Liver (tissue), 9 donors: ENCODE measurements around the gene TAF1B. TPM values are rescaled to one million over a fixed set of nuclear protein-coding genes. Genes with fewer than 3 reads are reported as not detected.

Experiments
- DNase-seq: peaks from one replicate; pipeline ENCODE4 v3.0.0-alpha.2; 2017; ENCODE audit warnings: low spot score
- H3K27ac ChIP-seq, 2 donors: one replicate each; pipeline ENCODE4 v1.7.0; 2013; ENCODE audit warnings: inconsistent platforms in 2 of 2, low read length in 2 of 2, control low read depth in 1 of 2, low read depth in 1 of 2, mild to moderate bottlenecking in 1 of 2
- H3K27me3 ChIP-seq, 4 donors: one replicate each; pipeline versions ENCODE4 v1.6.1 to v1.7.0; 2013; ENCODE audit warnings: low read length in 3 of 4, inconsistent platforms in 1 of 4, mild to moderate bottlenecking in 1 of 4, moderate library complexity in 1 of 4; ENCODE audit not compliant: control insufficient read depth in 4 of 4, insufficient read depth in 4 of 4
- H3K36me3 ChIP-seq, 4 donors: one replicate each; pipeline versions ENCODE4 v1.6.1 to v1.7.0; 2013; ENCODE audit warnings: low read length in 3 of 4, mild to moderate bottlenecking in 3 of 4, low read depth in 1 of 4, moderate library complexity in 1 of 4; ENCODE audit not compliant: control insufficient read depth in 4 of 4, insufficient read depth in 3 of 4
- H3K4me1 ChIP-seq, 4 donors: one replicate each; pipeline versions ENCODE4 v1.6.1 to v1.7.0; 2013; ENCODE audit warnings: low read length in 3 of 4, mild to moderate bottlenecking in 3 of 4, moderate library complexity in 1 of 4; ENCODE audit not compliant: control insufficient read depth in 4 of 4, insufficient read depth in 4 of 4
- H3K4me3 ChIP-seq, 3 donors: one replicate each; pipeline versions ENCODE4 v1.6.1 to v1.7.0; 2013; ENCODE audit warnings: low read length in 3 of 3, control low read depth in 1 of 3, low read depth in 1 of 3, mild to moderate bottlenecking in 1 of 3
- H3K9ac ChIP-seq, 2 donors: one replicate each; pipeline ENCODE4 v1.7.0; 2013; ENCODE audit warnings: low read length in 2 of 2, mild to moderate bottlenecking in 2 of 2, moderate library complexity in 2 of 2, control low read depth in 1 of 2, low read depth in 1 of 2
- H3K9me3 ChIP-seq, 4 donors: one replicate each; pipeline versions ENCODE4 v1.6.1 to v1.7.0; 2013; ENCODE audit warnings: low read length in 3 of 4; ENCODE audit not compliant: control insufficient read depth in 4 of 4
- CTCF ChIP-seq: fragments of 150-350 bp; IDR thresholded peaks from 2 replicates; pipeline ENCODE4 v1.5.1; 2017; ENCODE audit warnings: improper control_type of control experiment, low read depth, low read length; ENCODE audit not compliant: missing input control
- EGR1 ChIP-seq, 2 donors: IDR thresholded peaks; 2 replicates each; pipeline ENCODE4 v1.6.1; 2016 to 2018; ENCODE audit warnings: antibody characterized with exemption in 2 of 2, low read depth in 2 of 2
- FOXA1 ChIP-seq: IDR thresholded peaks from 2 replicates; pipeline ENCODE4 v1.6.1; 2016; ENCODE audit warnings: antibody characterized with exemption
- FOXA2 ChIP-seq: IDR thresholded peaks from 2 replicates; pipeline ENCODE4 v1.6.1; 2016; ENCODE audit warnings: antibody characterized with exemption
- GABPA ChIP-seq, 2 donors: IDR thresholded peaks in 1 of 2; conservative IDR thresholded peaks in 1 of 2; 2 replicates each; pipeline ENCODE4 v1.6.1; 2016; ENCODE audit warnings: antibody characterized with exemption in 2 of 2, mild to moderate bottlenecking in 1 of 2, moderate library complexity in 1 of 2
- HNF4A ChIP-seq, 2 donors: conservative IDR thresholded peaks; 2 replicates each; pipeline ENCODE4 v1.6.1; 2016; ENCODE audit warnings: antibody characterized with exemption in 2 of 2, mild to moderate bottlenecking in 2 of 2
- HNF4G ChIP-seq: IDR thresholded peaks from 2 replicates; pipeline ENCODE4 v1.6.1; 2016; ENCODE audit warnings: antibody characterized with exemption
- JUND ChIP-seq, 2 donors: IDR thresholded peaks; 2 replicates each; pipeline ENCODE4 v1.6.1; 2016; ENCODE audit warnings: antibody characterized with exemption in 2 of 2
- MAX ChIP-seq: IDR thresholded peaks from 2 replicates; pipeline ENCODE4 v1.6.1; 2016; ENCODE audit warnings: antibody characterized with exemption
- NR2F2 ChIP-seq: IDR thresholded peaks from 2 replicates; pipeline ENCODE4 v1.6.1; 2016; ENCODE audit warnings: antibody characterized with exemption
- RAD21 ChIP-seq, 2 donors: IDR thresholded peaks; 2 replicates each; pipeline ENCODE4 v1.6.1; 2016; ENCODE audit warnings: antibody characterized with exemption in 2 of 2, mild to moderate bottlenecking in 2 of 2
- RXRA ChIP-seq, 2 donors: IDR thresholded peaks; 2 replicates each; pipeline ENCODE4 v1.6.1; 2017 to 2018; ENCODE audit warnings: antibody characterized with exemption in 2 of 2, mild to moderate bottlenecking in 1 of 2
- SP1 ChIP-seq: IDR thresholded peaks from 2 replicates; pipeline ENCODE4 v1.6.1; 2018; ENCODE audit warnings: antibody characterized with exemption, mild to moderate bottlenecking
- TAF1 ChIP-seq: conservative IDR thresholded peaks from 2 replicates; pipeline ENCODE4 v1.6.1; 2016; ENCODE audit warnings: antibody characterized with exemption, mild to moderate bottlenecking
- YY1 ChIP-seq: IDR thresholded peaks from 2 replicates; pipeline ENCODE4 v1.6.1; 2016; ENCODE audit warnings: antibody characterized with exemption, mild to moderate bottlenecking
- WGBS: extraction: QIAGEN DNeasy Blood & Tissue Kit; methylation state at CpG from one replicate; pipeline ENCODE4 v1.1.7; 2013; 5-methylcytosine and 5-hydroxymethylcytosine counted together
- polyA plus RNA-seq, 2 donors: library from polyadenylated mRNA; stranded (reverse) in 1 of 2; unstranded in 1 of 2; fragments of 200-250 nt in 1 of 2; fragments of >200 nt in 1 of 2; fragmentation: Nextera tagmentation in 1 of 2; extraction: Ambion mirVana in 1 of 2; gene quantifications; one replicate each; pipeline versions ENCODE4 v1.2.1 to v1.2.3, GENCODE V29; 2013 to 2015
- total RNA-seq, 2 donors: library from RNA; depleted of rRNA; stranded (reverse); fragments of >200 nt; gene quantifications; one replicate each; pipeline ENCODE4 v1.2.3, GENCODE V29; 2014
- TF ChIP-seq, protein P1 (sequence below): IDR thresholded peaks from 2 replicates; pipeline ENCODE4 v1.6.1; 2016; ENCODE audit warnings: antibody characterized with exemption
- TF ChIP-seq, protein P2 (sequence below): IDR thresholded peaks from 2 replicates; pipeline ENCODE4 v1.6.1; 2016; ENCODE audit warnings: antibody characterized with exemption, mild to moderate bottlenecking
- TF ChIP-seq, protein P3 (sequence below): IDR thresholded peaks from 2 replicates; pipeline ENCODE4 v1.6.1; 2016; ENCODE audit warnings: antibody characterized with exemption
- donor health status: healthy.
- donor health status: healthy.
- donor health status: healthy.
- donor health status: healthy.
- donor health status: healthy.

TAF1B gene
- total and polyA plus RNA-seq, 4 donors = 3.1 to 17.2 (median 5.6) TPM

- Histone ChIP-seq H3K4me1 (peaks cover 2 to 6% (median 4%) of the 10 kb centered on the region in 4 donors), H3K36me3 (peaks cover 0 to 2% (median 0%) of the 10 kb centered on the region in 4 donors), H3K27ac (peak overlapping the region in 1 of 2 donors; percentile 8), H3K4me3 (no peak overlapping the region), H3K9me3 (no peaks in the 10 kb centered on the region), H3K9ac (no peak overlapping the region), H3K27me3 (no peaks in the 10 kb centered on the region)
- no peak for DNase-seq
- 41% methylated on average over 7 of the region's 7 CpGs for WGBS
- TF ChIP-seq YY1 (no peak), CTCF (no peak), SP1 (no peak), NR2F2 (no peak), RXRA (IDR thresholded peaks at IDR 0.05) (peak; percentile 20 to 37), JUND (IDR thresholded peaks at IDR 0.05) (no peak), HNF4G (no peak), HNF4A (conservative IDR thresholded peaks at IDR 0.05) (peak; percentile 30 to 40), FOXA2 (no peak), RAD21 (IDR thresholded peaks at IDR 0.05) (peak in 1 of 2 donors; percentile 14), EGR1 (IDR thresholded peaks at IDR 0.05; ENCODE audit: low read depth in 2 of 2) (peak in 1 of 2 donors; percentile 12), GABPA (IDR thresholded peaks at IDR 0.05 in 1 of 2, conservative IDR thresholded peaks at IDR 0.05 in 1 of 2) (no peak), FOXA1 (no peak), MAX (no peak), TAF1 (no peak)
- TF ChIP-seq, protein P1, sequence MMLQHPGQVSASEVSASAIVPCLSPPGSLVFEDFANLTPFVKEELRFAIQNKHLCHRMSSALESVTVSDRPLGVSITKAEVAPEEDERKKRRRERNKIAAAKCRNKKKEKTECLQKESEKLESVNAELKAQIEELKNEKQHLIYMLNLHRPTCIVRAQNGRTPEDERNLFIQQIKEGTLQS = no peak
- TF ChIP-seq, protein P2, sequence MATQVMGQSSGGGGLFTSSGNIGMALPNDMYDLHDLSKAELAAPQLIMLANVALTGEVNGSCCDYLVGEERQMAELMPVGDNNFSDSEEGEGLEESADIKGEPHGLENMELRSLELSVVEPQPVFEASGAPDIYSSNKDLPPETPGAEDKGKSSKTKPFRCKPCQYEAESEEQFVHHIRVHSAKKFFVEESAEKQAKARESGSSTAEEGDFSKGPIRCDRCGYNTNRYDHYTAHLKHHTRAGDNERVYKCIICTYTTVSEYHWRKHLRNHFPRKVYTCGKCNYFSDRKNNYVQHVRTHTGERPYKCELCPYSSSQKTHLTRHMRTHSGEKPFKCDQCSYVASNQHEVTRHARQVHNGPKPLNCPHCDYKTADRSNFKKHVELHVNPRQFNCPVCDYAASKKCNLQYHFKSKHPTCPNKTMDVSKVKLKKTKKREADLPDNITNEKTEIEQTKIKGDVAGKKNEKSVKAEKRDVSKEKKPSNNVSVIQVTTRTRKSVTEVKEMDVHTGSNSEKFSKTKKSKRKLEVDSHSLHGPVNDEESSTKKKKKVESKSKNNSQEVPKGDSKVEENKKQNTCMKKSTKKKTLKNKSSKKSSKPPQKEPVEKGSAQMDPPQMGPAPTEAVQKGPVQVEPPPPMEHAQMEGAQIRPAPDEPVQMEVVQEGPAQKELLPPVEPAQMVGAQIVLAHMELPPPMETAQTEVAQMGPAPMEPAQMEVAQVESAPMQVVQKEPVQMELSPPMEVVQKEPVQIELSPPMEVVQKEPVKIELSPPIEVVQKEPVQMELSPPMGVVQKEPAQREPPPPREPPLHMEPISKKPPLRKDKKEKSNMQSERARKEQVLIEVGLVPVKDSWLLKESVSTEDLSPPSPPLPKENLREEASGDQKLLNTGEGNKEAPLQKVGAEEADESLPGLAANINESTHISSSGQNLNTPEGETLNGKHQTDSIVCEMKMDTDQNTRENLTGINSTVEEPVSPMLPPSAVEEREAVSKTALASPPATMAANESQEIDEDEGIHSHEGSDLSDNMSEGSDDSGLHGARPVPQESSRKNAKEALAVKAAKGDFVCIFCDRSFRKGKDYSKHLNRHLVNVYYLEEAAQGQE = no peak
- TF ChIP-seq, protein P3, sequence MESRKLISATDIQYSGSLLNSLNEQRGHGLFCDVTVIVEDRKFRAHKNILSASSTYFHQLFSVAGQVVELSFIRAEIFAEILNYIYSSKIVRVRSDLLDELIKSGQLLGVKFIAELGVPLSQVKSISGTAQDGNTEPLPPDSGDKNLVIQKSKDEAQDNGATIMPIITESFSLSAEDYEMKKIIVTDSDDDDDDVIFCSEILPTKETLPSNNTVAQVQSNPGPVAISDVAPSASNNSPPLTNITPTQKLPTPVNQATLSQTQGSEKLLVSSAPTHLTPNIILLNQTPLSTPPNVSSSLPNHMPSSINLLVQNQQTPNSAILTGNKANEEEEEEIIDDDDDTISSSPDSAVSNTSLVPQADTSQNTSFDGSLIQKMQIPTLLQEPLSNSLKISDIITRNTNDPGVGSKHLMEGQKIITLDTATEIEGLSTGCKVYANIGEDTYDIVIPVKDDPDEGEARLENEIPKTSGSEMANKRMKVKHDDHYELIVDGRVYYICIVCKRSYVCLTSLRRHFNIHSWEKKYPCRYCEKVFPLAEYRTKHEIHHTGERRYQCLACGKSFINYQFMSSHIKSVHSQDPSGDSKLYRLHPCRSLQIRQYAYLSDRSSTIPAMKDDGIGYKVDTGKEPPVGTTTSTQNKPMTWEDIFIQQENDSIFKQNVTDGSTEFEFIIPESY = no peak
These were observed 52.7 kb downstream of the TAF1B start for GRCh38 chr2:9895669-9896590.
